Upper lobe of left lung (tissue), 6 donors: ENCODE results near the gene MAP4K4. TPM values are rescaled to one million over a fixed set of nuclear protein-coding genes. Genes with fewer than 3 reads are reported as not detected.

ENCODE experiments used
- ATAC-seq, 2 donors: fragments of 200-7000 bp; cut with Tn5 transposase; one replicate each; pipeline ENCODE4 v1.9.1; 2022; ENCODE audit warnings: mild to moderate bottlenecking in 2 of 2, moderate library complexity in 2 of 2; ENCODE audit not compliant: low FRiP score in 2 of 2
- DNase-seq, 2 donors: peaks; one replicate each; pipeline ENCODE4 v3.0.0-alpha.2; 2019 to 2020
- H3K27ac ChIP-seq, 4 donors: fragments of 200-600 bp; sonication (generic); one replicate each; pipeline ENCODE4 v1.5.1; 2016 to 2019
- H3K27me3 ChIP-seq, 4 donors: fragments of 200-600 bp; sonication (generic); one replicate each; pipeline ENCODE4 v1.5.1; 2017 to 2019
- H3K36me3 ChIP-seq, 4 donors: fragments of 200-600 bp; sonication (generic); one replicate each; pipeline ENCODE4 v1.5.1; 2016 to 2019
- H3K4me1 ChIP-seq, 4 donors: fragments of 200-600 bp; sonication (generic); one replicate each; pipeline ENCODE4 v1.5.1; 2018 to 2019
- H3K4me3 ChIP-seq, 4 donors: fragments of 200-600 bp; sonication (generic); one replicate each; pipeline ENCODE4 v1.5.1; 2017 to 2019; ENCODE audit warnings: mild to moderate bottlenecking in 2 of 4, moderate library complexity in 1 of 4
- H3K9me3 ChIP-seq, 4 donors: fragments of 200-600 bp; sonication (generic); one replicate each; pipeline ENCODE4 v1.5.1; 2018 to 2019
- EP300 ChIP-seq, 4 donors: sonication (generic); formaldehyde crosslinking; IDR thresholded peaks; one replicate each; pipeline ENCODE4 v1.5.1; 2017; ENCODE audit warnings: antibody characterized with exemption in 4 of 4, control low read depth in 2 of 4
- POLR2A ChIP-seq, 4 donors: fragments of 450-650 bp; IDR thresholded peaks; one replicate each; pipeline ENCODE4 v1.5.1; 2016 to 2017; ENCODE audit warnings: antibody characterized with exemption in 4 of 4, mild to moderate bottlenecking in 2 of 4
- POLR2AphosphoS5 ChIP-seq, 2 donors: sonication (generic); formaldehyde crosslinking; IDR thresholded peaks; one replicate each; pipeline ENCODE4 v1.5.1; 2017; ENCODE audit warnings: antibody characterized with exemption in 2 of 2
- WGBS, 2 donors: methylation state at CpG; one replicate each; pipeline ENCODE4 v1.1.5; 2017 to 2018; 5-methylcytosine and 5-hydroxymethylcytosine counted together
- total RNA-seq, 6 donors: library from RNA; depleted of rRNA in 4 of 6; stranded (reverse); fragments of >200 nt in 4 of 6; gene quantifications; one replicate each; pipeline versions ENCODE4 v1.1.0 to v1.2.1, GENCODE V29; 2016 to 2021
- TF ChIP-seq, protein P1 (sequence below), 6 experiments: fragments of 450-650 bp in 4 of 6; fragments of 200-600 bp in 2 of 6; sonication (generic) in 2 of 6; IDR thresholded peaks; one replicate each; pipeline ENCODE4 v1.5.1; 2016 to 2019; ENCODE audit warnings: antibody characterized with exemption in 6 of 6
- donor health status: DM: no; HTN: no; CAD: no; lungs with moderate emphysema.
- donor health status: DM: no; HTN: yes; CAD: no; lungs with severe emphysema.

The MAP4K4 gene
- total RNA-seq, 6 donors from 2014 or later, result 49.8 to 88.0 (median 56.4) TPM

DNA sequence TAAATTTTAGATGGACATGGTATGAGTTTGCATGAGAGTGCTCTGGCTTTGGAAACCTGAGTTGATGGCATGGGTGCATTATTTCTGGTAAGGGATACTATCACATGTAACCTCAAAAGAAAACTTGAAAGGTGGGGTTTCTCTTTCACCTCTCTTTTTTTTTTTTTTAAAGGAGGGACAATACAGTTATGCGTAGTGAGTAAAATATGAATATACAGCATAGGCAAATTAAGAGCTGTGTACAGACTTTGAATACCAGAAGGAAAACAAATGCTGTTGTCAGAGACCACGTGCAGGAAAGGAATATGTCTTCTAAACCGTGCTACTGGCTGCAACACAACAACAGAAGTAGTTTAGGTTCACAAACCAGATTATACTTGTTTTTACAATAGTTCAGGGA, 82.1 kb downstream of the MAP4K4 start:
- TF ChIP-seq POLR2A (IDR thresholded peaks at IDR 0.05) (no peak), POLR2AphosphoS5 (IDR thresholded peaks at IDR 0.05) (no peak), EP300 (IDR thresholded peaks at IDR 0.05) (no peak)
- TF ChIP-seq, protein P1, sequence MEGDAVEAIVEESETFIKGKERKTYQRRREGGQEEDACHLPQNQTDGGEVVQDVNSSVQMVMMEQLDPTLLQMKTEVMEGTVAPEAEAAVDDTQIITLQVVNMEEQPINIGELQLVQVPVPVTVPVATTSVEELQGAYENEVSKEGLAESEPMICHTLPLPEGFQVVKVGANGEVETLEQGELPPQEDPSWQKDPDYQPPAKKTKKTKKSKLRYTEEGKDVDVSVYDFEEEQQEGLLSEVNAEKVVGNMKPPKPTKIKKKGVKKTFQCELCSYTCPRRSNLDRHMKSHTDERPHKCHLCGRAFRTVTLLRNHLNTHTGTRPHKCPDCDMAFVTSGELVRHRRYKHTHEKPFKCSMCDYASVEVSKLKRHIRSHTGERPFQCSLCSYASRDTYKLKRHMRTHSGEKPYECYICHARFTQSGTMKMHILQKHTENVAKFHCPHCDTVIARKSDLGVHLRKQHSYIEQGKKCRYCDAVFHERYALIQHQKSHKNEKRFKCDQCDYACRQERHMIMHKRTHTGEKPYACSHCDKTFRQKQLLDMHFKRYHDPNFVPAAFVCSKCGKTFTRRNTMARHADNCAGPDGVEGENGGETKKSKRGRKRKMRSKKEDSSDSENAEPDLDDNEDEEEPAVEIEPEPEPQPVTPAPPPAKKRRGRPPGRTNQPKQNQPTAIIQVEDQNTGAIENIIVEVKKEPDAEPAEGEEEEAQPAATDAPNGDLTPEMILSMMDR (IDR thresholded peaks at IDR 0.05), result no peak
- 64 to 70% methylated on average over 3 of the region's 3 CpGs for WGBS, 2 donors
- ATAC-seq, result no peak
- no peak for DNase-seq
- Histone ChIP-seq H3K9me3 (no peaks in the 10 kb centered on the region), H3K4me1 (peaks cover 10 to 40% (median 19%) of the 10 kb centered on the region in 4 donors), H3K27ac (no peak overlapping the region), H3K4me3 (no peak overlapping the region), H3K27me3 (no peaks in the 10 kb centered on the region), H3K36me3 (no peaks in the 10 kb centered on the region)

DNA sequence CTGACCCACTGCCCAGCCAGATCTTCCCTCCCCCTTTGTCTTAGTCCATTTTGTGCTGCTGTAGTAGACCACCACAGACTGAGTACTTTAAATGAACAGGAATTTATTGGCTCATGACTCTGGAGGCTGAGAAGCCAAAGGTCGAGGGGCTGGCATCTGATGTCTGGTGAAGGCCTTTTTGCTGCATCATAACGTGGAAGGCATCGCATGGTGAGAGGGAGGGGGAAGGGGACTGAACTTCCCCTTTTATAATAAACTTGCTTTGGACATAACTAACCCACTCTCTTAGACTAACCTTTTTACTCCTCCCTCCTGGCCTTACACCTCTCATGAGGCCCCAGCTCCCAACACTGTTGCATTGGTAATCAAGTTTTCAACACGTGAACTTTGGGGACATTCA, 83.8 kb downstream of the MAP4K4 start:
- TF ChIP-seq POLR2A (IDR thresholded peaks at IDR 0.05) (no peak), POLR2AphosphoS5 (IDR thresholded peaks at IDR 0.05) (no peak), EP300 (IDR thresholded peaks at IDR 0.05) (no peak)
- TF ChIP-seq, protein P1 (IDR thresholded peaks at IDR 0.05), result no peak
- H3K9me3 ChIP-seq, result no peaks in the 10 kb centered on the region
- WGBS, 2 donors, result 54 to 69% methylated on average over 4 of the region's 4 CpGs
- no peaks in the 10 kb centered on the region for H3K36me3 ChIP-seq
- no peaks in the 10 kb centered on the region for H3K27me3 ChIP-seq
- peak in 1 of 2 donors; percentile 54 for ATAC-seq
- no peak overlapping the region for H3K4me3 ChIP-seq
- DNase-seq, result peak in 1 of 2 donors; percentile 51
- H3K27ac ChIP-seq, result no peak overlapping the region
- H3K4me1 ChIP-seq, result peaks cover 5 to 28% (median 9%) of the 10 kb centered on the region in 4 donors

- H3K27ac ChIP-seq, result no peak overlapping the region
- H3K4me1 ChIP-seq, result peaks cover 5 to 25% (median 9%) of the 10 kb centered on the region in 4 donors
- TF ChIP-seq POLR2A (IDR thresholded peaks at IDR 0.05), result no peak
- TF ChIP-seq, protein P1 (IDR thresholded peaks at IDR 0.05), result no peak
- TF ChIP-seq EP300 (IDR thresholded peaks at IDR 0.05), result no peak
- H3K9me3 ChIP-seq, result no peaks in the 10 kb centered on the region
- whole genome bisulfite sequencing, 2 donors, result 77 to 83% methylated on average over 6 of the region's 6 CpGs
- H3K36me3 ChIP-seq, result no peaks in the 10 kb centered on the region
- DNase-seq (no peak), ATAC-seq (no peak)
- H3K4me3 ChIP-seq, result no peak overlapping the region
- H3K27me3 ChIP-seq, result no peaks in the 10 kb centered on the region
These were observed 84.4 kb downstream of the MAP4K4 start for GRCh38 chr2:101781791-101782426.

DNA sequence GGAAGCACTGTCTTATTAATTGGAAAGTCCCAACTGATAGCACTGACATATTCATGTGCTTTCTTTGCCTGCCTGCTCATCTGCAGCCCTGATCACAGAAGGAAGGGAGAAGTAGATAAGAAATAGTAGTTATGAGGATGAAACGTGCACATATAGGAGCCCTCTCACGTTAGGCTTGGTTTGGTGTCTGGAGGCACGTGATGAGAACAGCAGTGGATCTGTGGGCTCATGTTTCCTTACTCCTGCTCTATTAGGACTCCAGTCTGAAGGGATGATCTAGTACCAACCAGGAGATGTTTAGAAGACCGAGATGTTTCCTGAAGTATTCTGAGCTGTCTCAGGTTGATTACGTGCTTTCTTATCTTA, 84.9 kb downstream of the MAP4K4 start:
- WGBS, 2 donors, result 82 to 85% methylated on average over 5 of the region's 5 CpGs
- Histone ChIP-seq H3K36me3 (no peaks in the 10 kb centered on the region), H3K4me3 (no peak overlapping the region), H3K4me1 (peaks cover 5 to 22% (median 9%) of the 10 kb centered on the region in 4 donors), H3K9me3 (no peaks in the 10 kb centered on the region), H3K27ac (no peak overlapping the region), H3K27me3 (no peaks in the 10 kb centered on the region)
- DNase-seq (no peak), ATAC-seq (no peak)
- TF ChIP-seq POLR2AphosphoS5 (IDR thresholded peaks at IDR 0.05), result no peak
- no peak for TF ChIP-seq EP300 (IDR thresholded peaks at IDR 0.05)
- TF ChIP-seq, protein P1 (IDR thresholded peaks at IDR 0.05), result no peak
- no peak for TF ChIP-seq POLR2A (IDR thresholded peaks at IDR 0.05)

GRCh38 chr2:101787097-101787496, 89.6 kb downstream of the MAP4K4 start:
- Histone ChIP-seq H3K27ac (no peak overlapping the region), H3K4me1 (peaks cover 0 to 4% (median 2%) of the 10 kb centered on the region in 4 donors), H3K9me3 (no peaks in the 10 kb centered on the region), H3K27me3 (no peaks in the 10 kb centered on the region), H3K4me3 (no peak overlapping the region), H3K36me3 (peaks cover 0 to 4% (median 0%) of the 10 kb centered on the region in 4 donors)
- ATAC-seq (no peak), DNase-seq (no peak)
- TF ChIP-seq POLR2A (IDR thresholded peaks at IDR 0.05) (no peak), POLR2AphosphoS5 (IDR thresholded peaks at IDR 0.05) (no peak), EP300 (IDR thresholded peaks at IDR 0.05) (no peak)
- TF ChIP-seq, protein P1 (IDR thresholded peaks at IDR 0.05), result no peak
- WGBS, 2 donors, result 86 to 91% methylated on average over 3 of the region's 3 CpGs
